ENCODE measurements around the gene AMBRA1. TPM values are rescaled to one million over a fixed set of nuclear protein-coding genes. Genes with fewer than 3 reads are reported as not detected.

Gene AMBRA1
- polyA plus RNA-seq, 1 of the 3 experiments (the other 2 are of a cell fraction): 10.4 TPM

DNA sequence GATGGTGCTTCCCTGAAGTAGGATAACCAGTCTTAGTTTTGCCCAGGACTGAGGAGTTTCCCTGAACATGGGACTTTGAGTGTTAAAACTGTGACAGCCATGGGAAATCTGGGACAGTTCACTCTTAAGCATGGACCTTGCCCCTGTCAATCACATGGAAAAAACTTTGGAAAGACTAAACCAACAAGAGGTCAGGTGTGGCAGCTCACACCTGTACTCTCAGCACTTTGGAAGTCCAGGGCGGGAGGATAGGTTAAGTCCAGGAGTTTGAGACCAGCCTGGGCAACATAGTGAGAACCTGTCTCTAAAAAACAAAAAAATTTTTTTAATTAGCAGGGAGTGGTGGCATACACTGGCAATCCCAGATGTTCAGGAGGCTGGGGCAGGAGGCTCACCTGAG is 3.3 kb upstream of the AMBRA1 start:
- DNase-seq: no peak
- Histone ChIP-seq H3K4me3 (ENCODE audit: low read depth in 2 of 2, low read length in 1 of 2) (no peak overlapping the region), H3K27me3 (ENCODE audit: insufficient read depth) (no peaks in the 10 kb centered on the region), H4K20me1 (ENCODE audit: insufficient read depth) (no peaks in the 10 kb centered on the region; the same call in 1 of the 2 replicates), H3K36me3 (replicated peaks in 1 of 2; ENCODE audit: control insufficient read depth in 1 of 2, insufficient read depth in 2 of 2, low read length in 1 of 2) (no peaks in the 10 kb centered on the region), H3K4me1 (ENCODE audit: control insufficient read depth in 1 of 2, insufficient read depth in 2 of 2, low read depth in 1 of 2, low read length in 1 of 2) (peaks cover 3 to 12% of the 10 kb centered on the region in 2 experiments; a peak in 2 of 4 replicates), H3K9me3 (no peaks in the 10 kb centered on the region), H2AFZ (ENCODE audit: low read depth) (no peak overlapping the region), H3K4me2 (no peak overlapping the region), H3F3A (replicated peaks; ENCODE audit: insufficient read depth) (peaks cover 7% of the 10 kb centered on the region), H3K27ac (ENCODE audit: low read depth in 2 of 2, low read length in 1 of 2) (no peak overlapping the region), H3K9me2 (no peaks in the 10 kb centered on the region), H3K79me2 (ENCODE audit: insufficient read depth) (peaks cover 16% of the 10 kb centered on the region), H3K9ac (no peak overlapping the region)
- TF ChIP-seq NFIC (IDR thresholded peaks at IDR 0.05; ENCODE audit: borderline replicate concordance): no peak
- TF ChIP-seq FOXM1 (IDR thresholded peaks at IDR 0.05; ENCODE audit: low read depth): no peak
- TF ChIP-seq, protein P1, sequence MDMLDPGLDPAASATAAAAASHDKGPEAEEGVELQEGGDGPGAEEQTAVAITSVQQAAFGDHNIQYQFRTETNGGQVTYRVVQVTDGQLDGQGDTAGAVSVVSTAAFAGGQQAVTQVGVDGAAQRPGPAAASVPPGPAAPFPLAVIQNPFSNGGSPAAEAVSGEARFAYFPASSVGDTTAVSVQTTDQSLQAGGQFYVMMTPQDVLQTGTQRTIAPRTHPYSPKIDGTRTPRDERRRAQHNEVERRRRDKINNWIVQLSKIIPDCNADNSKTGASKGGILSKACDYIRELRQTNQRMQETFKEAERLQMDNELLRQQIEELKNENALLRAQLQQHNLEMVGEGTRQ (IDR thresholded peaks at IDR 0.05; ENCODE audit: borderline replicate concordance, low read depth, low read length): no peak
- no peak for TF ChIP-seq GABPA (IDR thresholded peaks at IDR 0.05; ENCODE audit: low read depth)
- no peak for TF ChIP-seq SIN3A (IDR thresholded peaks at IDR 0.05; ENCODE audit: borderline replicate concordance, low read depth, low read length)
- no peak for TF ChIP-seq MXI1 (IDR thresholded peaks at IDR 0.05; ENCODE audit: low read depth, low read length)
- no peak for TF ChIP-seq POLR2AphosphoS5 (IDR thresholded peaks at IDR 0.05; ENCODE audit: low read depth, low read length)
- TF ChIP-seq, protein P2, sequence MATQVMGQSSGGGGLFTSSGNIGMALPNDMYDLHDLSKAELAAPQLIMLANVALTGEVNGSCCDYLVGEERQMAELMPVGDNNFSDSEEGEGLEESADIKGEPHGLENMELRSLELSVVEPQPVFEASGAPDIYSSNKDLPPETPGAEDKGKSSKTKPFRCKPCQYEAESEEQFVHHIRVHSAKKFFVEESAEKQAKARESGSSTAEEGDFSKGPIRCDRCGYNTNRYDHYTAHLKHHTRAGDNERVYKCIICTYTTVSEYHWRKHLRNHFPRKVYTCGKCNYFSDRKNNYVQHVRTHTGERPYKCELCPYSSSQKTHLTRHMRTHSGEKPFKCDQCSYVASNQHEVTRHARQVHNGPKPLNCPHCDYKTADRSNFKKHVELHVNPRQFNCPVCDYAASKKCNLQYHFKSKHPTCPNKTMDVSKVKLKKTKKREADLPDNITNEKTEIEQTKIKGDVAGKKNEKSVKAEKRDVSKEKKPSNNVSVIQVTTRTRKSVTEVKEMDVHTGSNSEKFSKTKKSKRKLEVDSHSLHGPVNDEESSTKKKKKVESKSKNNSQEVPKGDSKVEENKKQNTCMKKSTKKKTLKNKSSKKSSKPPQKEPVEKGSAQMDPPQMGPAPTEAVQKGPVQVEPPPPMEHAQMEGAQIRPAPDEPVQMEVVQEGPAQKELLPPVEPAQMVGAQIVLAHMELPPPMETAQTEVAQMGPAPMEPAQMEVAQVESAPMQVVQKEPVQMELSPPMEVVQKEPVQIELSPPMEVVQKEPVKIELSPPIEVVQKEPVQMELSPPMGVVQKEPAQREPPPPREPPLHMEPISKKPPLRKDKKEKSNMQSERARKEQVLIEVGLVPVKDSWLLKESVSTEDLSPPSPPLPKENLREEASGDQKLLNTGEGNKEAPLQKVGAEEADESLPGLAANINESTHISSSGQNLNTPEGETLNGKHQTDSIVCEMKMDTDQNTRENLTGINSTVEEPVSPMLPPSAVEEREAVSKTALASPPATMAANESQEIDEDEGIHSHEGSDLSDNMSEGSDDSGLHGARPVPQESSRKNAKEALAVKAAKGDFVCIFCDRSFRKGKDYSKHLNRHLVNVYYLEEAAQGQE (IDR thresholded peaks at IDR 0.05; ENCODE audit: low read depth, low read length): no peak
- POLR2A ChIA-PET: no interaction called here
- WGBS (ENCODE audit: low lambda C conversion rate): 100% methylated on average over 1 of the region's 1 CpG
- CTCF ChIA-PET: no interaction called here

DNA sequence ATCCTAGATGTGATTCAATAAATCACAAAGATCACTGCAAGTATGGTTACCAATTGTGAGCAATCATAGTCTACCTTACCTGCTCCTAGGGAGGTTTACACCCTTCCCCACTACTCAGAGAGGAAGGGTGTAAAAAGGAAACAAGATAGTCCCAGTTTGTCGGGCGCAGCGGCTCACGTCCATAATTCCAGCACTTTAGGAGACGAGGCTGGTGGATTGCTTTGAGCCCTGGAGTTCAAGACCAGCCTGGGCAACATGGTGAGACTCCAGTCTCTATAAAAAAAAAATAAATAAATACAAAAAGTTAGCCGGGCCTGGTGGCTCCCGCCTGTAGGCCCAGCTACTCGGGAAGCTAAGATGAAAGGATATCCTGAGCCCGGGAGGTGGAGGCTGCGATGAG is 962 bp upstream of the AMBRA1 start:
- no peak overlapping the region for H3K4me2 ChIP-seq
- no peak overlapping the region for H3K4me3 ChIP-seq (ENCODE audit: low read depth in 2 of 2, low read length in 1 of 2)
- H3F3A ChIP-seq (replicated peaks; ENCODE audit: insufficient read depth): peaks cover 14% of the 10 kb centered on the region
- H3K9me3 ChIP-seq: no peaks in the 10 kb centered on the region
- ChIA-PET POLR2A (interaction anchor here (1.2 to 1.4 kb wide), 2 partner anchors 23 to 106 kb away, joined by 3 to 4 read pairs; partner anchors contain the start of genes ARHGAP1 and ZNF408), CTCF (interaction anchor here (1.0 to 1.6 kb wide), 2 partner anchors 11 to 23 kb away, joined by 3 to 5 read pairs; partner anchors contain the start of gene ATG13)
- 94% methylated on average over 10 of the region's 10 CpGs for WGBS (ENCODE audit: low lambda C conversion rate)
- DNase-seq: no peak
- H2AFZ ChIP-seq (ENCODE audit: low read depth): peak overlapping the region; percentile 100; the same call in 1 of the 2 replicates
- H3K4me1 ChIP-seq (ENCODE audit: control insufficient read depth in 1 of 2, insufficient read depth in 2 of 2, low read depth in 1 of 2, low read length in 1 of 2): peaks cover 3 to 24% of the 10 kb centered on the region in 2 experiments; a peak in 2 of 4 replicates
- no peaks in the 10 kb centered on the region for H3K9me2 ChIP-seq
- H3K27me3 ChIP-seq (ENCODE audit: insufficient read depth): no peaks in the 10 kb centered on the region
- H4K20me1 ChIP-seq (ENCODE audit: insufficient read depth): peaks cover 15% of the 10 kb centered on the region; the same call in 1 of the 2 replicates
- H3K36me3 ChIP-seq (replicated peaks in 1 of 2; ENCODE audit: control insufficient read depth in 1 of 2, insufficient read depth in 2 of 2, low read length in 1 of 2): no peaks in the 10 kb centered on the region
- H3K9ac ChIP-seq: no peak overlapping the region
- H3K79me2 ChIP-seq (ENCODE audit: insufficient read depth): peaks cover 40% of the 10 kb centered on the region
- H3K27ac ChIP-seq (ENCODE audit: low read depth in 2 of 2, low read length in 1 of 2): no peak overlapping the region; a peak in 1 of 4 replicates
- no peak for TF ChIP-seq RAD21 (IDR thresholded peaks at IDR 0.05; ENCODE audit: low read length)
- TF ChIP-seq, protein P3, sequence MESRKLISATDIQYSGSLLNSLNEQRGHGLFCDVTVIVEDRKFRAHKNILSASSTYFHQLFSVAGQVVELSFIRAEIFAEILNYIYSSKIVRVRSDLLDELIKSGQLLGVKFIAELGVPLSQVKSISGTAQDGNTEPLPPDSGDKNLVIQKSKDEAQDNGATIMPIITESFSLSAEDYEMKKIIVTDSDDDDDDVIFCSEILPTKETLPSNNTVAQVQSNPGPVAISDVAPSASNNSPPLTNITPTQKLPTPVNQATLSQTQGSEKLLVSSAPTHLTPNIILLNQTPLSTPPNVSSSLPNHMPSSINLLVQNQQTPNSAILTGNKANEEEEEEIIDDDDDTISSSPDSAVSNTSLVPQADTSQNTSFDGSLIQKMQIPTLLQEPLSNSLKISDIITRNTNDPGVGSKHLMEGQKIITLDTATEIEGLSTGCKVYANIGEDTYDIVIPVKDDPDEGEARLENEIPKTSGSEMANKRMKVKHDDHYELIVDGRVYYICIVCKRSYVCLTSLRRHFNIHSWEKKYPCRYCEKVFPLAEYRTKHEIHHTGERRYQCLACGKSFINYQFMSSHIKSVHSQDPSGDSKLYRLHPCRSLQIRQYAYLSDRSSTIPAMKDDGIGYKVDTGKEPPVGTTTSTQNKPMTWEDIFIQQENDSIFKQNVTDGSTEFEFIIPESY (IDR thresholded peaks at IDR 0.05; ENCODE audit: borderline replicate concordance, low read depth): no peak
- TF ChIP-seq ELF1 (IDR thresholded peaks at IDR 0.05): no peak
- no peak for TF ChIP-seq EP300 (IDR thresholded peaks at IDR 0.05; ENCODE audit: borderline replicate concordance in 1 of 2, low read depth in 1 of 2, low read length in 1 of 2)
- no peak for TF ChIP-seq RCOR1 (IDR thresholded peaks at IDR 0.05; ENCODE audit: low read length)
- TF ChIP-seq, protein P4, sequence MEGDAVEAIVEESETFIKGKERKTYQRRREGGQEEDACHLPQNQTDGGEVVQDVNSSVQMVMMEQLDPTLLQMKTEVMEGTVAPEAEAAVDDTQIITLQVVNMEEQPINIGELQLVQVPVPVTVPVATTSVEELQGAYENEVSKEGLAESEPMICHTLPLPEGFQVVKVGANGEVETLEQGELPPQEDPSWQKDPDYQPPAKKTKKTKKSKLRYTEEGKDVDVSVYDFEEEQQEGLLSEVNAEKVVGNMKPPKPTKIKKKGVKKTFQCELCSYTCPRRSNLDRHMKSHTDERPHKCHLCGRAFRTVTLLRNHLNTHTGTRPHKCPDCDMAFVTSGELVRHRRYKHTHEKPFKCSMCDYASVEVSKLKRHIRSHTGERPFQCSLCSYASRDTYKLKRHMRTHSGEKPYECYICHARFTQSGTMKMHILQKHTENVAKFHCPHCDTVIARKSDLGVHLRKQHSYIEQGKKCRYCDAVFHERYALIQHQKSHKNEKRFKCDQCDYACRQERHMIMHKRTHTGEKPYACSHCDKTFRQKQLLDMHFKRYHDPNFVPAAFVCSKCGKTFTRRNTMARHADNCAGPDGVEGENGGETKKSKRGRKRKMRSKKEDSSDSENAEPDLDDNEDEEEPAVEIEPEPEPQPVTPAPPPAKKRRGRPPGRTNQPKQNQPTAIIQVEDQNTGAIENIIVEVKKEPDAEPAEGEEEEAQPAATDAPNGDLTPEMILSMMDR (IDR thresholded peaks at IDR 0.05): no peak
- no peak for TF ChIP-seq FOXJ3 (CRISPR knock-in tag; IDR thresholded peaks at IDR 0.05)
- no peak for TF ChIP-seq POLR2AphosphoS5 (IDR thresholded peaks at IDR 0.05; ENCODE audit: low read depth, low read length)
- no peak for TF ChIP-seq GATA2 (CRISPR knock-in tag; IDR thresholded peaks at IDR 0.05)
- no peak for TF ChIP-seq TAF1 (IDR thresholded peaks at IDR 0.05; ENCODE audit: borderline replicate concordance, low read depth, low read length)
- TF ChIP-seq, protein P5, sequence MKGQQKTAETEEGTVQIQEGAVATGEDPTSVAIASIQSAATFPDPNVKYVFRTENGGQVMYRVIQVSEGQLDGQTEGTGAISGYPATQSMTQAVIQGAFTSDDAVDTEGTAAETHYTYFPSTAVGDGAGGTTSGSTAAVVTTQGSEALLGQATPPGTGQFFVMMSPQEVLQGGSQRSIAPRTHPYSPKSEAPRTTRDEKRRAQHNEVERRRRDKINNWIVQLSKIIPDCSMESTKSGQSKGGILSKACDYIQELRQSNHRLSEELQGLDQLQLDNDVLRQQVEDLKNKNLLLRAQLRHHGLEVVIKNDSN (IDR thresholded peaks at IDR 0.05; ENCODE audit: borderline replicate concordance, low read depth): no peak
- no peak for TF ChIP-seq JUND (IDR thresholded peaks at IDR 0.05)
